CD4-positive, alpha-beta T cell treated with Interleukin-10 for 1 hour (primary cell): Measurements from ENCODE around the gene RALGPS1.
A peak's percentile ranks its signal among the peaks of the same experiment; 100 is the strongest.

ENCODE experiments used
- DNase-seq: peaks from one replicate; pipeline ENCODE4 v3.0.0-alpha.2; 2020

Gene RALGPS1, protein sequence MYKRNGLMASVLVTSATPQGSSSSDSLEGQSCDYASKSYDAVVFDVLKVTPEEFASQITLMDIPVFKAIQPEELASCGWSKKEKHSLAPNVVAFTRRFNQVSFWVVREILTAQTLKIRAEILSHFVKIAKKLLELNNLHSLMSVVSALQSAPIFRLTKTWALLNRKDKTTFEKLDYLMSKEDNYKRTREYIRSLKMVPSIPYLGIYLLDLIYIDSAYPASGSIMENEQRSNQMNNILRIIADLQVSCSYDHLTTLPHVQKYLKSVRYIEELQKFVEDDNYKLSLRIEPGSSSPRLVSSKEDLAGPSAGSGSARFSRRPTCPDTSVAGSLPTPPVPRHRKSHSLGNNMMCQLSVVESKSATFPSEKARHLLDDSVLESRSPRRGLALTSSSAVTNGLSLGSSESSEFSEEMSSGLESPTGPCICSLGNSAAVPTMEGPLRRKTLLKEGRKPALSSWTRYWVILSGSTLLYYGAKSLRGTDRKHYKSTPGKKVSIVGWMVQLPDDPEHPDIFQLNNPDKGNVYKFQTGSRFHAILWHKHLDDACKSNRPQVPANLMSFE

DNA sequence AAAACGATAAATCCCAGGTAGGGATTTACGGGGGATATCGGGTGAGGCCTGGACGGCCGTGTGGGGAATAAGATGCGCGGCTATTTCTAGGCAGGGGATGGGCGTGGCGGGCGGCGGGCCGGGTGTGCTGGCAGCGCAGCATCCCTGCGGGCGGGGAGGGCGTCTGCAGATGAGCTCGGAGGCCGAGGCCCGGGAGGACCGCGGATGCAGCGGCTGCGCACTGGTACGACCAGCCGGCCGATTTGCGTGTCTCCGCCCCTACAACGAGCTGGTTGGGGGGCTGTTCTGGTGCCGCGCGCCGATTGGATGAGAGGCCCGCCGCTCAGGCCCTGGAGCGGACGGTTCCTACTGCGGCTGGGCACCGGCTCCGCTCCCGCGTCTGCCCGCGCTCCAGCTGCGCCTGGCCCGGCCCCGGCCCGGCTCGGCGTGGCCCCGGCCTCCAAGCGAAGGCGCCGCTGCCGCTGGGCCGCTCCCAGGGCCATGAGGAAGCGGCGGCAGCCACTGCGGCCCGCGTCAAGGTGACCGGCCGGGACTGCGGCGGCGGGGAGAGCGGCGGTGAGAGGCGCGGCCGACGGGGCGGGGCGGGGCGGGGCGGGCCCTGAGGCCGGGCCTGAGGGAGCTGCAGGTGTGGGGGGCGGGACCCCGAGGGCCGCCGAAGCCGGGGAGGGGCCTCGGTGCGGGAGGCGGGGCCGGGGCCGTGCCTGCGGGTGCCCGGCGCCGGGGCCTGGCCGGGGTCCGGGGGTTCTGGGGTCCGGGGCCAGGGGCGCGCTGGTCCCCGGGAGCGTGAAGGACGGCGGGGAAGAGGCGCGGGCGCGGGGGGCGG, at the start of gene RALGPS1:
Gene RALGPS1, plus strand, starts transcription at position 325 of the 823 bp plus-strand sequence. CDS start 47,508 bp downstream, outside the sequence.
- DNase-seq, result peak; percentile 93

DNA sequence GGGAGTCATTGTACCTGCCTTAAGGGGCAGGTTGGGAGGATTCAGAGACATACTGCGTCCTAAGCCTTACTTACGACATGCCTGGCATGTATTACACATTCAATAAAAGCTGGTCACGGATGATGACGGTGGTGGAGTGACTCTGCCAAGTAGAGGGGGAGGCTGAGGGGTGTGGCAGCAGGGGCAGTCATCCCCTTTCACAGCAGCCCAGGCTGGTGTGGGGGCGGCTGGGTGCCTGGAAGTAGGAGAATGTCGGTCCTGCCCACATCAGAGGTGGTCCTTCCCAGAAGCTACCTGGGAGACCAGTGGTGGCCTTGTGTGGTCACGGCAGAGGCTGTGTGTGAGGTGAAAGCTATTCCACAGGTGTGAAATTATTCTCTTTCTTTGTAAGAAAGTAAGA, 45.2 kb upstream of the RALGPS1 start:
- no peak for DNase-seq

DNA sequence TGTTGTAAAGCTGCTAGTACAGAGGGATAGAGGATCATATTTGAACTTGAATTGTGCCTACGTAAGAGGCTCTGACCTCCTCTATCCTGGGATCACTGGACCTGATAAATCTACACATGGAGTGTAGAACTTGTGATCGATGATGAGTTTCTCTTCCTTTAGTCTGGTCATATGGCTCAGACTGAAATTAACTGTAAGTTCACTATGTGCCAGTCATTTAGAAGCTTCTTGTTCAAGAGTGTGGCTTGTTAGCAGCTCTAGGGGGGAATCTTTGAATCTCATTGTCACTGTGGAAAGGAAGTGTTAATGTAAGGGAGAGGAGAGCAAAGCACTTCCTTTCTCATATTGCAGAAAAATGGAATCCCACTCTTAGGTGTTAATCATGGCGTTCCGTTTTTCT, 42.1 kb upstream of the RALGPS1 start:
- DNase-seq, result no peak

DNA sequence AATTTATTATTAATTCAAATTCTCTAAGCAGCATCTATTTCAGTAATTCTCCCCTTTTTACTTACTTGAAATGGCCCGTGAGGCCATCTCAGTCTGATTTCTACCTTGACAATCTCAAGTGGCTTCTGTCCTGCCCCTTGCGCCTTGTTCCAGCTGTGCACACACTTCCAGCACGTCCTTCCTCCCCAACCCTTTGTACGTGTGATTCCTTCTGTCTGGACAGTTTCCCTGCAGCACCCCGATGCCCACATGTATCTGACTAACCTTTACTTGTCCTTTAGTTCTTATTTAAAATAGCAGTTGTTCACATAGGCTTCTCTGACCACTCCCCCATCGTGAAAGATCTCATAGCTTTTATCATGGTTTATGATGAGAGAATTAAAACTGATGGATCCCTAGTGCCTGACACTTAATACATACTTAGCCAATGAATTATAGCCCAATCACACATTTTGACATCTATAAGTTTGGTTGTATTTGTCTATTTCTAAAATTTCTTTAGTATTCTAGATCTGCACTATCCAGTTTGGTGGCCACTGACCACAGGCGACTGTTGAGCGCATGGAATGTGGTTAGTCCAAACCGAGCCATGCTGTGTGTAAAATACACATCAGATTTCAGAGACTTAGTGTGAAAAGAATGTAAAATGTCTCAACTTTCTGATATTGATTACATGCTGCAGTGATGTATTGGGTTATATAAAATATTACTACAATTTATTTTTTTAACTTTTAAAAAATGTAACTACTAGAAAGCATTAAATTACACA, 39.9 kb upstream of the RALGPS1 start:
- no peak for DNase-seq

DNA sequence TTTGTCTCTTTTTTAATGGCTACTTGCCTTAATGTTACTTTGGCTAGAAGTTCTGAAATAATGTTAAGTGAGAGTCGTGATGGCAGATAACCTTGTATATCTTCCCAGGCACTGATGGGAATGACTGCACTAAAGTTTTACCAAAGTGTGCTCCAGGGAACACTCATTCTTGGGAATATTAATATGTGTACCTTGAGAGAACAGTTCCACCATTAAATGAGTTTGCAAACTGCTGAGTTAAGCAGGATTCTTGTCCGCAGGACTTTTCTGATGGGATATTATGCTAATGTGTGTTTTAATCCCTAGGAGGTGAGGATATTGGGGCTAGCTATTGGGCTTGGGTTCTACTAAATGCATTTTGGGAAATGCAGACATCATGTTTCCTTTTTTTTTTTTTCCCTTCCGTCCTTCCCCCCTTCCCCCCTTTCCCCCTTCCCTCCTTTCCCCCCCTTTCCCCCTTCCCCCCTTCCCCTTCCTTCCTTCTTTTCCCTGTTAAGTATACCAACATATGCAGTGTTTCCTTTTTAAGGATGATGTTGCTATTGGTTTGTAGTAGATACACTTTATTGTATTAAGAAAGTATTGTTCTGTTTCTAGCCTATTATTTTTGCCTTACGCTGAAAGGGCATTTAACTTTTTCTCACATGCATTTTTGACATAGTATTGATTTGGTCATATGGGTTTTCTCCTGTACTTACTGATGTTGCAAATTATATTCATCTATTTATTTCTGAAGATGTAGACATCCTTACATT, 38.6 kb upstream of the RALGPS1 start:
- DNase-seq, result no peak

DNA sequence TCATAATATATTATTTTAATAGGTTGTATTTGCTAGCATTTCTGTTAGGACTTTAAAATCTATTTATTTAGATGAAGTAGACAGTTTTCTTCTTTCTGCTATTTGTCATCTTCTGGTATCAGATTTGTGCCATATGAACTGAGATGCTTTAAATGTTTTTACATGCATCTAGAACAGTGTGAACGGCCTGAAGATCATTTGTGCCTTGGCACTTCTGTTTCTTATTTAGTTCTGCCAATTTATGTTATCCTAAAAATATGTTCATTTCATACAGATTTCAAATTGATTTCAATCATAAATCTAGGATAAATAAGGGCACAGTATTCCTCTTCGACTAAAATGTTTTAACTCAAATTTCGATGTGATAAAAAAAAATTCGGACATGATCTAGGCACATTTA, 38.1 kb upstream of the RALGPS1 start:
- DNase-seq, result no peak

DNA sequence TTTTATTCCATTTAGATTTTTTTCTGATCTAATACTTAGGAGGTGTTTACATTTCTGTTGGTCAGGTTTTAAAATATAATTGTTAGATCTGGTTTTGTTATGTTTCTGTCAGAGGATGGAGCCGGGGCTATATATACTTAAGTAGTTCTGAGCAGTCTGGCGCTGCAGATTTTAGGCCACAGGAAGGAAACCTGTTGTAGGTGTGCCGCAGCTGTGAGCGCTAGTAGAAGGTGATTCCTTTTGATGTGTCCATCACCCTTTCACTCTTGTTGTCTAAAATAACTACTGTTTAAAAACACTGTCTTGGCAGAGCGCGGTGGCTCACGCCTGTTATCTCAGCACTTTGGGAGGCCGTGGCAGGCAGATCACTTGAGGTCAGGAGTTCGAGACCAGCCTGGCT, 37.2 kb upstream of the RALGPS1 start:
- DNase-seq, result peak; percentile 24

DNA sequence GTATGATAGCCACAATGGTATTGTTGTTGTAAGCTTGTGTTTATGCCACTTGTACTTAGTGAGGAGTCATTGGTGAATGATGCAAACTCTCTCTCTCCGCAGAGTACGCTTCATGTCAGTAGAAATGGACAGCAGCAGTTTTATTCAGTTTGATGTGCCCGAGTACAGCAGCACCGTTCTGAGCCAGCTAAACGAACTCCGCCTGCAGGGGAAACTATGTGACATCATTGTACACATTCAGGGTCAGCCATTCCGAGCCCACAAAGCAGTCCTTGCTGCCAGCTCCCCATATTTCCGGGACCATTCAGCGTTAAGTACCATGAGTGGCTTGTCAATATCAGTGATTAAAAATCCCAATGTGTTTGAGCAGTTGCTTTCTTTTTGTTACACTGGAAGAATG, 35.3 kb upstream of the RALGPS1 start:
- no peak for DNase-seq

DNA sequence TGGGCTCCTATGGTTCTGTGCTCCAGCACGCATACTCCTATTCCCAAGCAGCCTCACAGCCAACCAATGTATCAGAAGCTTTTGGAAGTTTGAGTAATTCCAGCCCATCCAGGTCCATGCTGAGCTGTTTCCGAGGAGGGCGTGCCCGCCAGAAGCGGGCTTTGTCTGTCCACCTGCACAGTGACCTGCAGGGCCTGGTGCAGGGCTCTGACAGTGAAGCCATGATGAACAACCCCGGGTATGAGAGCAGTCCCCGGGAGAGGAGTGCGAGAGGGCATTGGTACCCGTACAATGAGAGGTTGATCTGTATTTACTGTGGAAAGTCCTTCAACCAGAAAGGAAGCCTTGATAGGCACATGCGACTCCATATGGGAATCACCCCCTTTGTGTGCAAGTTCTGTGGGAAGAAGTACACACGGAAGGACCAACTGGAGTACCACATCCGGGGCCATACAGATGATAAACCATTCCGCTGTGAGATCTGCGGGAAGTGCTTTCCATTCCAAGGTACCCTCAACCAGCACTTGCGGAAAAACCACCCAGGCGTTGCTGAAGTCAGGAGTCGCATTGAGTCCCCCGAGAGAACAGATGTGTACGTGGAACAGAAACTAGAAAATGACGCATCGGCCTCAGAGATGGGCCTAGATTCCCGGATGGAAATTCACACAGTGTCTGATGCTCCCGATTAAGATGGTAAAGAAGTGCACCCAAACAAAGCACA, 34.2 kb upstream of the RALGPS1 start:
- DNase-seq, result no peak

DNA sequence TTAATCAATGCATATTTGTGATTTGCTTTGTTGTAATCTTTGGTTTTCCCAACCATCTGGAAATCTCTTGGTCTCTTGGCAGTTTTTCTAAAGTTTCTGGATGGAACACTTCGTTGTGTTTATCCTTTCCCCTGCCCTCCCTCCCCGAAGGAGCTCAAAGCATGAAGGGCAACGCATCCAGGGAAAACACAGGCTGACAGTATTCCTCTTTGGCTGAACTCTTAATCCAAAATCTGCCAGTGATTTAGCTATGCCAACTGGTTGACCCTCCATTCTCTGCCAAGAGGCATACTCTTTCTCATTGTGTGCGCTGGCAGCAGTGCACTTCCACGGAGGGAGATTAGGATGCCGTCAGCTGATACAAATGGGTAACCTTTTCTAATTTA, 33.6 kb upstream of the RALGPS1 start:
- DNase-seq, result no peak

DNA sequence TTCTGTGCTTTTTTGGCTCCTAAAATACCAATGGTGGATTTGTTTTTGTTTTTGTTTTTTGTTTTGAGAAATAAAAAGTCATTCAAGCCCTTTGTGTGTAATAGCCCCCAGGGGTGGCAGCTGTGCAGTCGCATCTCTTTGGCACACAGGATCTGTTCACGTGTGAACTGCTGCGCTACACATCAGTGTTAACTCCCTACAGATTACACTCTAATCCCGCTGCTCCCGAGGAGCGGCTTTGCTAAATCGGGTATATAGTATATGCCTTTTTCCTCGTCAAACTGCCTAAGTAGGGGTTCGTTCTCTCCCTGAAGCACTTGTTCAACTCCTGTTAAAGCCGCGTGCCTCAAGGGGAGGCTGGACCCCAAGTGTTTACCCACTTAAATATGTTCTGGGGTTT, 31.8 kb upstream of the RALGPS1 start:
- no peak for DNase-seq

DNA sequence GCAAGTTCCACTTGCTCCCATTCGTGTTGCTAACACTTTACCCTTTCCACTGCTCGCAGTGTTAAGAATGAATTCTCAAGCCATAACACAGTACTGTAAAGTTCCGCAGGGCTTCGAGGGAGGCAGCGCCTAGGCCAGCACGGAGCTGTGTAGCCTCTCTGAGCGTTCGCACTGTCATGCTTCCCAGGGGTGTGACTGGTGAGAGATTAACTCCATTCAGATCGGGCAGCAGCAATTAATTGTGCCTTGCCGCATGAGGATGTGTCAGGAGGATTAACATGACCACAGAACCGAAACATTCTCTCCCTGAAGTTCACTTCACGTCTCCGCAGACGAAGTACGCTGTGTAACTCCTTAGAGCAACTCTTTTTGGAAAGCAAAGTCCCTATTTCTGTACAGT, 30.9 kb upstream of the RALGPS1 start:
- DNase-seq, result no peak

DNA sequence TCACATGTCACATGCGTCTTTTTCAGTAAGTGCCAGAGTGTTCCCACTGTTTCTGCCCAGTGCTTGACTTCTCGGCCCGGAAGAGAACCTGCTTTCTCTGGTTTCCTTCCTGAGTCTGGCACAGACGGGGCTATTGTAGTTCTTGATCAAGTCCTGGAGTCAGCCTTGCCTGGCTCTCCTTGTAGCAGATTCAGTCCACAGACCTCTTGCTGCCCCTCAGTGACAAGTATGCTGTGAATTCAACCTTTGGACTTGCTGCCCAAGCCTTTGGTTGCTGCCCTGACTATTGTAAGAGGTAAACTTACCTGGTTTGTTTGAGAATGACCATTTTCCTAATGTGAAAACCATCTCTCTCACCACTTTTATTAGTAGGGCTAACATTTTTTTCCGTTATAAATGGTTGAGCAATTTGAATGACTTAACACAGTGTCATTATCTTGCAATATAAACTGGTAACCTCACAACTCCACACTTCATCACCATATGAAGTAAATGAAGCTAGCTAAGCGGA, 29.4 kb upstream of the RALGPS1 start:
- DNase-seq, result no peak

DNA sequence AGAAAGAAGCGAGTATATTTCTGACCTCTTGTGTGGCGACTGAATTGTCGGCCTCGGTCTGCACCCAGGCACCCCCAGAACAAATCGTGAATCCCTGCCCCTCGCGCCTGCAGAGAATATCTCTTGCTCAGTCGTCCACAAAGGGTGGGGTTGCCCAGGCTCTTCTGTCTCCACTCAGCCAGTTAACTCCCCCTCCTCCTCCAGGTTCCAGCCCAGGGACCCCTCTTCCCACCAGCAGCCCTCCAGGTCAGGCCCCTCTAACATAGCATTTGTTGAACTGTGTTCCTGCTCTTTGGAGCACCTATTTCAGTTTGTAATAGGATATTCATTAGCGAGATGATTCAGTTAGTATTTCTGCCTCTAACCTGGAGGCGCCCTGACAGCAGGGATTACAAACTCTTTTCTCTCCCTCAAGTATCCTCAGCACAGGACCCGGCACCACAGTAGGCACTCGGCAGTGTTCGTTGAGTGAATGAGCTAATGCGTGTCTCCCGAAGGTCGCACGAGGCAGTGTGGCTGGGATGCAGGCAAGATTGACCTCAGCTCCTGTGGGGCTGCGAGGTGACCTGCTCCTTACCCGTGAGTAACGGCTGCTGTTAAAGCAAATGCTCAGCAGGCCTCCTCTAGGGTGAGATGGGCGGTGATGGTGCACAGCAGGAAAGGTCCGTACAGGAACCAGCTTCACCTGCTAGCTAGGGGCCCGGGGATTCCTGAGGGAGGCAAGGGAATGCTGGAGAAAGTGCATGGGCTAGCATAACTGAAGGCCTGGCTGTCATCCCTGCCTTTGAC, 28.4 kb upstream of the RALGPS1 start:
- DNase-seq, result no peak

DNA sequence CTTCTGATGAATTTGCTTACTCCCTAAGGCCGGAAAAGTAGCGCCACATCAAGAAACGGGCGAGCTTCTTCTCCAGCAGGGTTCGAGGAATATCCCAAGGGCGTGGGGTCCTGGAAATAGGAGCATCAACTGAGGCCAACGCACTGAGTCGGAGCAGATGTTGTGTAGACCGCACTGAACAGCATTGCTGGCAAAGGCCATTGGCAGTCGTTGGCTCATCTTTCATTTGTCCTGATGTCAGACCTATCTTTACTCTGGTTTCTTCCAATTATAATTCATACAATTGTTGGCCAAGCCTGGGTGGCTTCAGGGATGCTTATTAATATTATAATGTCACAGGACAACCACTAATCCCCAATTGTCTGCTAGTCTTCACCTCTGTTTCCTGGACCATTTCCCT, 27.7 kb upstream of the RALGPS1 start:
- no peak for DNase-seq

DNA sequence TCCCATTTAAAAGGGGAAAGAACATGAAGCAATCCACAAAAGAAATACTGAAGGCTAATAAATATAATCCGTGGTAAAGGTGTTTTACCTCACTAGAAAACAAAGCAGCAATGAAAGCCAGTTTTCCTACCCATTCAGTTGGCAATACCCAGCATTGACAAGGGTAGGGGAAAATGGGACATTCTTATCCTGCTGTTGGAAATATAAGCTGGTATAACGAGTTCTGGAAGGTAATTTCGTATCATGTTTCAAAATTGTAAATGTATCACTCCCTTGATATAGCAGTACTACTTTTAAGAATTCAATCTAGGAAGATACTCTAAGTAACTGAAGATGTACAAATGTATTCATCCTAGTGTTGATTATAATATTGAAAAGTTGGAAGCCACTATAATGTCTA, 22.9 kb upstream of the RALGPS1 start:
- no peak for DNase-seq

DNA sequence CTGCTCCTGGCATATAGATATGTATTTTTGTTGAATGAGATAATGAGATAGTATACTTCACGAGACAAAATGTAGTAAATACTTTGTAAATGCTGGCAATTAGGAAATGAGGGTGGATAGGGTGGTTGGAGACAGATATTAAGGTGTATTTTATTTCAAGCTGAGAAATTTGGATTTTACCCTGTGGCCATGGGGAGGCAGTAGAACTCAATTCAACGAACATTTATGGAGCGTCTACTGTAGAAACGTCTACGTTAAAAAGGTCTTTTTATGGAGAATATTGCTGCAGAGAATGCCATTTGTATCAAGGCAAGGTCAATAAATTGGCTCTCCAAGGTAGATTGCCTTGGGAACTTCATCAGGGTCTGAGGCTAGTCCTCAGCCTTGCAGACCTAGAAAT, 21.5 kb upstream of the RALGPS1 start:
- DNase-seq, result no peak

DNA sequence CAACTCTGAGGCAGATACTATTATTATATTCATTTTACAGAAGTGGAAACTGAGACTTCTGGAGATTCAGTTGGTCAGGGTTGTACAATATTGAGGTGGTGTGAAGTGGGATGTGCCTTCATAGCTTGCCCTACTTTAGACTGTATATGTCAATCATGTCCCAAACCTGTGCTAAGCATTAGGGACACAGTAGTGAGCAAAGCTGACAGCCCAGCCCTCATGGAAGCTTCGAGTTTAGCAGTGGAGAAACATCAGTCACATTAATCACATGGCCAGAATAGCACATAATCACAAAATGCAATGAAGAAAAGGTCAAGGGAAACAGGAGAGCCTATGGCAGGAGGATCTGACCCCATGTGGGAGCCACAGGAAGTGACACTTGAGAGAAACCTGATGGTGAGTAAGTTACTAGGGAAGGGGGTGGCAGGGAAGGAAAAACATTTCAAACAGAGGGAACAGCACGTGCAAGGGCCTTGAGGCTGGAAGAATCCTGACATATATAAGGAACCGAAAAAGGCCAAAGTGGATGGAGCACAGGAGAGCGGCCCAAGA, 20.5 kb upstream of the RALGPS1 start:
- DNase-seq, result no peak

DNA sequence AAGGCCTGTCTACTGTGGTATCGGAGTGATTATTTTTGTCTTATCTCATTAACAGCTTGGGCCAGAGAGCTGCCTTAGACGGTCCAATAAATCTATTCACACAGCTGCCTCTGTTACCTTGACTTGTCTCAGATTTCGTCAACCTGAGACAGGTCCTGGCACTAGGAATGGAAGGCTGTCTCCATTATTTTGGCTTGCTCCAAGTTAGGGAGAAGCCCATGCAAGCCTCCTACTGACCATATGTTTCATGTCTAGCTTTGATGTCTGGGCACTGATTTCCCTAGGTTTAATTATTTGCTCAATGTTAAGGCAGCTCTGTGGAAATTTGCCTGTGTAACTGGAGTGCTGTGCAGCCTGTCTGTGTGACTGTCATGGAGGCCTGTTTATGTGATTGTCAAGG, 12.4 kb upstream of the RALGPS1 start:
- DNase-seq, result no peak

DNA sequence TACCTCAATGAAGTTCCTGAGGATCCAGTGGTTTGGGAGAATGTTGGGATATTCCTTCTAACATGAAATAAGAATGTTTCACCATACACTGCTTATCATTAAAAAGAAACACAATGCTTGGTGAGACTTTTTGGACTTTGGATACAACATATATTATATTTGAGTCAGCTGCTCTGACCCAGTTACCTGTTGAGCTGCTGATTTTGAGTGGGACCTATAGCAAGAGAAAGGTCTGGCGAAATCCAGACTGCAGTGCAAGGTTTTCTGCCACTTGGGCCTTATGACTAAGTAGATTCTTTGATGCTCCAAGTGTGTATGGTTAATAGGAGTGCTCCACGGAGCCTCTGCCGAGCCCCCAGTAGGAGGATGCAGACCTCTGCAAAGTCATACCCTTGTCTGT, 10.0 kb upstream of the RALGPS1 start:
- DNase-seq, result no peak
